Body of pancreas (tissue), 4 donors: ENCODE data around the gene PRSS57.

Experiments used
- CTCF ChIP-seq, 7 experiments: fragments of 450-650 bp in 4 of 7; fragments of 200-600 bp in 3 of 7; sonication (generic) in 3 of 7; IDR thresholded peaks; one replicate each; pipeline ENCODE4 v1.5.1; 2016 to 2019; ENCODE audit warnings: antibody characterized with exemption in 7 of 7
- POLR2A ChIP-seq, 3 donors: fragments of 450-650 bp; IDR thresholded peaks; one replicate each; pipeline ENCODE4 v1.6.1; 2016; ENCODE audit warnings: antibody characterized with exemption in 3 of 3, mild to moderate bottlenecking in 2 of 3

- TF ChIP-seq POLR2A (IDR thresholded peaks at IDR 0.05): no peak
- TF ChIP-seq CTCF (IDR thresholded peaks at IDR 0.05): no peak
Observed at GRCh38 chr19:644789-645188, 50.5 kb downstream of the PRSS57 start.
